Brain microvascular endothelial cell (primary cell): ENCODE measurements around the gene SNX7.

Experiments used
- DNase-seq: peaks from one replicate; pipeline ENCODE4 v3.0.0-alpha.2; 2020
- H3K27ac ChIP-seq: fragments of 250-450 bp; sonication (Bioruptor Pico); 2 replicates; pipeline ENCODE4 v1.5.1; 2020; ENCODE audit warnings: mild to moderate bottlenecking, moderate library complexity
- H3K27me3 ChIP-seq: fragments of 250-450 bp; sonication (Bioruptor Pico); replicated peaks from 2 replicates; pipeline ENCODE4 v1.5.1; 2020; ENCODE audit warnings: mild to moderate bottlenecking
- H3K36me3 ChIP-seq: fragments of 250-450 bp; sonication (Bioruptor Pico); replicated peaks from 2 replicates; pipeline ENCODE4 v1.5.1; 2020; ENCODE audit warnings: mild to moderate bottlenecking
- H3K4me3 ChIP-seq: 2 replicates; pipeline ENCODE4 v1.5.1; 2011; ENCODE audit warnings: low read depth, mild to moderate bottlenecking, control low read depth, low read length, moderate library complexity
- in situ Hi-C: cut with HindIII; loops from 2 replicates; pipeline ENCODE4 v1.10.0; 2017; ENCODE audit warnings: low sequenced_read_pairs, low pct_ligation_motif_present
- TF ChIP-seq, protein P1 (sequence below): IDR thresholded peaks from 2 replicates; pipeline ENCODE4 v1.5.1; 2011; ENCODE audit warnings: low read depth, mild to moderate bottlenecking, moderate library complexity, low read length, control low read depth, inconsistent platforms; ENCODE audit errors: missing control alignments

The SNX7 gene, protein sequence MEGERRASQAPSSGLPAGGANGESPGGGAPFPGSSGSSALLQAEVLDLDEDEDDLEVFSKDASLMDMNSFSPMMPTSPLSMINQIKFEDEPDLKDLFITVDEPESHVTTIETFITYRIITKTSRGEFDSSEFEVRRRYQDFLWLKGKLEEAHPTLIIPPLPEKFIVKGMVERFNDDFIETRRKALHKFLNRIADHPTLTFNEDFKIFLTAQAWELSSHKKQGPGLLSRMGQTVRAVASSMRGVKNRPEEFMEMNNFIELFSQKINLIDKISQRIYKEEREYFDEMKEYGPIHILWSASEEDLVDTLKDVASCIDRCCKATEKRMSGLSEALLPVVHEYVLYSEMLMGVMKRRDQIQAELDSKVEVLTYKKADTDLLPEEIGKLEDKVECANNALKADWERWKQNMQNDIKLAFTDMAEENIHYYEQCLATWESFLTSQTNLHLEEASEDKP

DNA sequence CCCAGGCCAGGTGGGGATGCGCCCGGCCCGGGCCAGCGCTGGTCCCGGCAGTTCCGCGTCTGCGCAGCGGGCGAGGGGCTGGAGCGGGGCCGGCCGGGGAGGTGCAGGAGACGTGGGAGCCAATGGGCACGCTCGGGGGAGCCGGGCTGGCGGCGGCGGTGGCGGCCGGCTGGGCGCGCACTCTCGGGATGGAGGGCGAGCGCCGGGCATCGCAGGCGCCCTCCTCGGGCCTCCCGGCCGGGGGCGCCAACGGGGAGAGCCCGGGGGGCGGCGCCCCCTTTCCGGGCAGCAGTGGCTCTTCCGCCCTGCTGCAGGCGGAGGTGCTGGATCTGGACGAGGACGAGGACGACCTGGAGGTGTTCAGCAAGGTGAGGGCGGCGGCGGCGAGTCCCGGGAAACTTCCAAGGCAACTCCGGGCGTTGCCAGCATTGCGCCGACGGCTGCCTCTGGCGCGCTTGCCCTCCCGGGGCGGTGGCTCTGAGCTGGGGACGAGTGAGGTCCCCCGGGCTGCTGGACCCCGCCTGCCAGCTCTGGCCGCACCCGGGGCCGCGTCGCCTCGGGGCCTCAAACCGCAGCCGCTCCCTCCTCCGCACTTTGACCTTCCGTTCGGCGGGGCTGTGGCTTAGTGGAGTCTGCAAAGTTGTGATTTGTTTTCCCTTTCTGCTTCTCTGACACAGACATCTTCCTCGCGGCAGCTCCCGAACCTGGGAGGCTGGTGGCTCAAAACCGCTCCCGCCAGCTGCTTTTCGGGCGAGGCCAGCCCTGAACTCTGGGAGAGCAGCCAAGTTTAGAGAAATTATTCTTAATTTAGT lies at the start of gene SNX7:
SNX7 (plus strand) TSS at position 178 of the 812 bp plus-strand sequence; CDS start at position 189, 11 bp downstream.
- in situ Hi-C loops, result no loop called here
- peak; percentile 50 for DNase-seq
- TF ChIP-seq, protein P1, sequence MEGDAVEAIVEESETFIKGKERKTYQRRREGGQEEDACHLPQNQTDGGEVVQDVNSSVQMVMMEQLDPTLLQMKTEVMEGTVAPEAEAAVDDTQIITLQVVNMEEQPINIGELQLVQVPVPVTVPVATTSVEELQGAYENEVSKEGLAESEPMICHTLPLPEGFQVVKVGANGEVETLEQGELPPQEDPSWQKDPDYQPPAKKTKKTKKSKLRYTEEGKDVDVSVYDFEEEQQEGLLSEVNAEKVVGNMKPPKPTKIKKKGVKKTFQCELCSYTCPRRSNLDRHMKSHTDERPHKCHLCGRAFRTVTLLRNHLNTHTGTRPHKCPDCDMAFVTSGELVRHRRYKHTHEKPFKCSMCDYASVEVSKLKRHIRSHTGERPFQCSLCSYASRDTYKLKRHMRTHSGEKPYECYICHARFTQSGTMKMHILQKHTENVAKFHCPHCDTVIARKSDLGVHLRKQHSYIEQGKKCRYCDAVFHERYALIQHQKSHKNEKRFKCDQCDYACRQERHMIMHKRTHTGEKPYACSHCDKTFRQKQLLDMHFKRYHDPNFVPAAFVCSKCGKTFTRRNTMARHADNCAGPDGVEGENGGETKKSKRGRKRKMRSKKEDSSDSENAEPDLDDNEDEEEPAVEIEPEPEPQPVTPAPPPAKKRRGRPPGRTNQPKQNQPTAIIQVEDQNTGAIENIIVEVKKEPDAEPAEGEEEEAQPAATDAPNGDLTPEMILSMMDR, result no peak
- no peaks in the 10 kb centered on the region for H3K36me3 ChIP-seq
- peak within 1 kb of the TSS; percentile 11 for H3K27ac ChIP-seq
- no peaks in the 10 kb centered on the region for H3K27me3 ChIP-seq
- H3K4me3 ChIP-seq, result peak within 1 kb of the TSS; percentile 79

DNA sequence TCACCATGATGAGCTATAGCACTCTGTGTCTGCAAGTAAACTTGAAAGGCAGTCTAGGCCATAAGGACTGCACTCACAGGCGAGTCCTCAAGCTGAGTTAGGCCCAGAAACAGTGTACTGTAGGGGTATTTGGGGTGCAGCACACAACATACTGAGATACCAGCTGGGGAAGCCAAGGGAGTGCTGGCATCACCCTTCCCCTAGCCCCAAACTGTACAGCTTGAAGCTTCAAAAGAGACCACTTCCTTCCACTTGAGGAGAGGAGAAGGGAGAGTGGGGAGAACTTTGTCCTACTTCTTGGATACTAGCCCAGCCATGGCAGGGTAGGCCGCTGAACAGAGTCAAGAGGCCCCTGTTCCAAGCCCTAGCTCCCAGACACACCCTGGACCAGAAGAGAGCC lies 24.2 kb upstream of the SNX7 start:
- in situ Hi-C loops, result no loop called here

DNA sequence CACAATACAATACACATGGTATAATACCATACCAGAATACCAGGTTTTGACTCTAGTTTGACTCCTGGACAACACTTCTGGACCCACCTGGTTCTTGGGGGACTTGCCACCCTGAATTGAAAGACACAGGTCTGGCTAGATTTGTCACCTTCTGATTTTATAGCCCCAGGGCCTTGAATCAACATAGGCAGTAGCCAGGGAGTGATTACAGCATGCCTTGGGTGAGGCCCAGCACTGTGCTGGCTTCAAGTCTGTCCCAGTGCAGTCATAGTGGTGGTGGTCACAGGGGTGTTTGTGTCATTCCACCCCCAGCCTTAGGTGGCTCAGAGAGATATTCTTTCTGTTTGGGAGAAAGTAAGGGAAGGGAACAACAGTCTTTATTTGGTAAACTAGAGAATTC lies 23.3 kb upstream of the SNX7 start:
- Histone ChIP-seq H3K4me3 (no peak overlapping the region), H3K36me3 (no peaks in the 10 kb centered on the region), H3K27me3 (no peaks in the 10 kb centered on the region), H3K27ac (no peak overlapping the region)
- no peak for DNase-seq
- in situ Hi-C loops, result no loop called here
- TF ChIP-seq, protein P1, result no peak

More for the DNA sequence above, 24.2 kb upstream of the SNX7 start:
- no peak overlapping the region for H3K4me3 ChIP-seq
- DNase-seq, result no peak
- no peaks in the 10 kb centered on the region for H3K36me3 ChIP-seq
- no peak overlapping the region for H3K27ac ChIP-seq
- TF ChIP-seq, protein P1, result no peak
- H3K27me3 ChIP-seq, result no peaks in the 10 kb centered on the region

DNA sequence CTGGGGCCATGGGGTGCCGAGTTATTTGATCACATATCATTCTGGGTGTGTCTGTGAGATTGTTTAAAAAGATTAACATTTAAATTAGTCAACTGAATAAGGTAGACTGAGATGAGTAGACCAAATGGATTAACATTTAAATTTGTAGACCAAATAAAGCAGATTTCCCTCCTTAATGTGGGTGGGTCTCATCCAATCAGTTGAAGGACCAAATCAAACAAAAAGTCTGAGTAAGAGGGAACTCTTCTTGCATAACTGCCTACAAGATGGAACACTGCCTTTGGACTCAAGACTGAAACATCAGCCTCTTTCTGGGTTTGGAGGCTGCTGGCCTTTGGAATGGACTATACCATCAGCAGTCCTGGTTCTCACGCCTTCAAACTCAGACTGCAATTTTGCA lies 17.0 kb upstream of the SNX7 start:
- DNase-seq, result no peak
- no peak overlapping the region for H3K27ac ChIP-seq
- in situ Hi-C loops, result no loop called here
- H3K36me3 ChIP-seq, result no peaks in the 10 kb centered on the region
- TF ChIP-seq, protein P1, result no peak
- H3K27me3 ChIP-seq, result no peaks in the 10 kb centered on the region
- no peak overlapping the region for H3K4me3 ChIP-seq

DNA sequence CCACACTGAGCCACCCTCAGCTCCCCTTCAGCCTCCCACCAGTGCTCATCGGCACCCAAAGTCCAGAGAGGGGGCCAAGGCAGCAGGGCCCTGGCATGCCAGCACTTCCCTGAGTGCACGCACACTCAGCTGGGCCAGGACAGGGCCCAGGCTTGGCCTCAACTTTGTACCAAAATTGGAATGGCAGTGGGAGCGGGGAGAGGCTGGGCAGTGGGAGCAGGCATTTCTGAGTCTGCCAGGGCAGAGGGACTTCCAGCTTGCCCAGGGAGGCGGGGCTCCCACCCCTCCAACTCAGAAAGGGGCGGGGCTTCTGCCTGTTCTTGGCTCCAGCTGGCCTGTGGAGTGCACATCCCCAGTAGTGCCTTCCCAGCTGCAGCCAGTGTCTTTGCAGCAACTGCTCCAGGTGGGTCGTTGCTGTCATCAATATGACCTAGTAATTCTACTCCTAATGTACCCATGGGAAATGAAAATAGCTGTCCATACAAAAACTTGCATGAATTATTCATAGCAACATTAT lies 10.3 kb upstream of the SNX7 start:
- in situ Hi-C loops, result no loop called here
- no peak for DNase-seq

More for the DNA sequence above, 10.3 kb upstream of the SNX7 start:
- no peaks in the 10 kb centered on the region for H3K36me3 ChIP-seq
- H3K4me3 ChIP-seq, result no peak overlapping the region
- TF ChIP-seq, protein P1, result no peak
- no peak overlapping the region for H3K27ac ChIP-seq
- no peaks in the 10 kb centered on the region for H3K27me3 ChIP-seq
